A673 (cell line): ENCODE data around the gene BABAM2. TPM values are rescaled to one million over a fixed set of nuclear protein-coding genes. Genes with fewer than 3 reads are reported as not detected.

ENCODE experiments used
- BruUV-seq: library from RNA; stranded (reverse); fragments of 400-500 nt; replicated peaks from 2 replicates; lab custom pipeline; 2021; lab: Mats Ljungman, UMichigan
- CTCF ChIA-PET: fragments of 300-600 bp; sonication (Branson Sonifier 250); formaldehyde crosslinking; loops from one replicate; lab custom pipeline; 2022; ENCODE audit warnings: antibody characterized with exemption; lab: Charles Lee
- POLR2A ChIA-PET: fragments of 300-600 bp; sonication (Branson Sonifier 250); formaldehyde crosslinking; loops from one replicate; lab custom pipeline; 2022; ENCODE audit warnings: antibody characterized with exemption; ENCODE audit not compliant: low non-redundant PET; lab: Charles Lee
- DNase-seq: peaks from one replicate; pipeline ENCODE4 v3.0.0-alpha.2; 2015; ENCODE audit warnings: low spot score
- H3K27ac ChIP-seq: fragments of 200-600 bp; sonication (generic); 2 replicates; pipeline ENCODE4 v1.5.1; 2016; ENCODE audit warnings: mixed run types, low read depth, mild to moderate bottlenecking, mixed read lengths, antibody characterized with exemption, low read length; ENCODE audit not compliant: poor library complexity, severe bottlenecking
- H3K27me3 ChIP-seq: fragments of 200-600 bp; sonication (generic); replicated peaks from 2 replicates; pipeline ENCODE4 v1.6.1; 2017; ENCODE audit warnings: mixed run types, low read depth, mild to moderate bottlenecking, mixed read lengths, antibody characterized with exemption, low read length; ENCODE audit not compliant: insufficient read depth, poor library complexity
- H3K36me3 ChIP-seq: fragments of 200-600 bp; sonication (generic); 2 replicates; pipeline ENCODE4 v1.6.1; 2016; ENCODE audit warnings: mixed run types, mild to moderate bottlenecking, mixed read lengths, antibody characterized with exemption, low read length; ENCODE audit not compliant: insufficient read depth, poor library complexity, severe bottlenecking
- H3K4me1 ChIP-seq: fragments of 200-600 bp; sonication (generic); 2 replicates; pipeline ENCODE4 v1.6.1; 2017; ENCODE audit warnings: mixed run types, mild to moderate bottlenecking, mixed read lengths, antibody characterized with exemption, low read length; ENCODE audit not compliant: insufficient read depth, poor library complexity, severe bottlenecking
- H3K4me3 ChIP-seq: fragments of 200-600 bp; sonication (generic); 2 replicates; pipeline ENCODE4 v1.5.1; 2016; ENCODE audit warnings: low read depth, mixed run types, mild to moderate bottlenecking, mixed read lengths, low read length; ENCODE audit not compliant: poor library complexity, severe bottlenecking
- H3K9me3 ChIP-seq: fragments of 200-600 bp; sonication (generic); 2 replicates; pipeline ENCODE4 v1.6.1; 2016; ENCODE audit warnings: mixed run types, low read depth, mild to moderate bottlenecking, mixed read lengths, antibody characterized with exemption, low read length; ENCODE audit not compliant: poor library complexity, severe bottlenecking
- CTCF ChIP-seq: fragments of 300-800, 200-600 bp; sonication (generic); conservative IDR thresholded peaks from 2 replicates; pipeline ENCODE4 v1.5.1; 2017; ENCODE audit warnings: low read depth, mild to moderate bottlenecking, antibody characterized with exemption, low read length, moderate library complexity, mixed read lengths
- EZH2 ChIP-seq: fragments of 200-600 bp; sonication (generic); IDR thresholded peaks from 2 replicates; pipeline ENCODE4 v1.6.1; 2017; ENCODE audit warnings: borderline replicate concordance, low read depth, mild to moderate bottlenecking, mixed read lengths, antibody characterized with exemption, low read length; ENCODE audit not compliant: poor library complexity, severe bottlenecking
- intact Hi-C: fragments of 100-400 bp; cut with micrococcal nuclease; formaldehyde crosslinking; loops from one replicate; pipeline ENCODE4 v1.10.0; 2022; ENCODE audit not compliant: unreplicated experiment
- total RNA-seq: library from RNA; stranded (reverse); gene quantifications from 2 replicates; pipeline ENCODE4 v1.2.3, GENCODE V29; 2021

The BABAM2 gene
- total RNA-seq, 1 experiment from 2014 or later = 21.8 TPM

- intact Hi-C loops = no loop called here
- no peak for TF ChIP-seq EZH2
- no peak for TF ChIP-seq CTCF
- POLR2A ChIA-PET = no interaction called here
- Histone ChIP-seq H3K4me1 (no peaks in the 10 kb centered on the region), H3K4me3 (no peak overlapping the region), H3K27me3 (no peaks in the 10 kb centered on the region), H3K27ac (no peak overlapping the region), H3K36me3 (no peaks in the 10 kb centered on the region), H3K9me3 (peaks cover 8% of the 10 kb centered on the region)
- CTCF ChIA-PET = no interaction called here
- no TSS peak for BruUV-seq
- DNase-seq = no peak
Measured at GRCh38 chr2:28305202-28305601, 414.7 kb downstream of the BABAM2 start.

GRCh38 chr2:28310107-28310506 is 419.6 kb downstream of the BABAM2 start:
- TF ChIP-seq CTCF (no peak), EZH2 (no peak)
- no TSS peak for BruUV-seq
- ChIA-PET POLR2A (no interaction called here), CTCF (no interaction called here)
- H3K36me3 ChIP-seq = no peaks in the 10 kb centered on the region
- DNase-seq = no peak
- intact Hi-C loops = no loop called here
- H3K4me1 ChIP-seq = no peaks in the 10 kb centered on the region
- H3K27ac ChIP-seq = no peak overlapping the region
- peaks cover 5% of the 10 kb centered on the region for H3K9me3 ChIP-seq
- H3K27me3 ChIP-seq = no peaks in the 10 kb centered on the region
- no peak overlapping the region for H3K4me3 ChIP-seq

- no peaks in the 10 kb centered on the region for H3K36me3 ChIP-seq
- BruUV-seq = no TSS peak
- no peaks in the 10 kb centered on the region for H3K9me3 ChIP-seq
- intact Hi-C loops = no loop called here
- no peaks in the 10 kb centered on the region for H3K27me3 ChIP-seq
- TF ChIP-seq CTCF (no peak), EZH2 (no peak)
- ChIA-PET CTCF (no interaction called here), POLR2A (no interaction called here)
- no peak overlapping the region for H3K27ac ChIP-seq
- H3K4me3 ChIP-seq = no peak overlapping the region
- no peak for DNase-seq
- no peaks in the 10 kb centered on the region for H3K4me1 ChIP-seq
Measured at GRCh38 chr2:28311660-28312249, 421.2 kb downstream of the BABAM2 start.
